ENCODE data around the gene F8.

DNA sequence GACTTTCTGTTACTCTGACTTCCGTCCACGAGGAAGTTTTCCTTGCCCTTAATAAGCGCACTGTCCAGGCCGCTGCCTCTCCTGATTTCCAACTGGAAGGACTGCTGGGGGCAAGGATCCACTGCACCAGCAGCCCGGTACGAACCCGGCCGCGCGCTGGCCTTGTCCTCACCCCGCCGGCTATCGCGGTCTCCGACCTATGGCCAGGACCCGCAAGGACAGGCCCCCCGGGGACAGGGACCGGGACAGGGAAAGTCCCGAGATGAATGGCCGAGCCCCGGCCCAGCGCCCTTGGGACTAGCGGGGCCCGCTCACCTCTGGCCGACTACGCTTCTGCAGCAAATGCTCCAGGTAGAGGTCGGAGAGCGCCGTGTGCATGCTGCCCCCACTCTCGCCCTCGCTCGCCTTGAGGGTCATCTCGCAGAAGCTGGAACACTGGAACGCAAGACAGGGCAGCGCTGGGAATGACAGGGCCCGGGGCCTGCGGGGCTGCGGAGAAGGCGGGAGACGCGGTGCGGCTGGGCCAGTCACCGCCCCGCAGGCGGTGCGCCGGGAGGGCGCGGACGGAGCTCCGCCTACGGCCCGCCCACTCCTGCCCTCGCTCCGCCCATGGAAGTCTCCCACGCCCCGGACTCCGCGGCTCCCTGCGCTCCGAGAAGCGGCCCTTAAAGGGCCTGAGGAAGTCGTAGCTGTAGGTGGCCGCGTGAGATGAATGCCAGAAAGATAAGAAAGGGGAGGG lies 217.4 kb downstream of the F8 start, which contains the start of gene MPP1:
- TF ChIP-seq SUZ12 (IDR thresholded peaks at IDR 0.05; ENCODE audit: extremely low read depth, insufficient read depth, insufficient read length), result no peak
- TF ChIP-seq ZNF274 (IDR thresholded peaks at IDR 0.05; ENCODE audit: low read depth, low read length), result no peak

Data from NT2/D1 (cell line).